NT2/D1 (cell line): ENCODE measurements around the gene SMG6.

Experiments used
- DNase-seq: peaks from one replicate; pipeline ENCODE4 v3.0.0-alpha.2; 2011; ENCODE audit warnings: low read depth, low spot score
- H3K27me3 ChIP-seq: 2 replicates; pipeline ENCODE4 v1.6.0; 2011; ENCODE audit warnings: mild to moderate bottlenecking; ENCODE audit not compliant: insufficient read length, insufficient read depth
- H3K36me3 ChIP-seq: 2 replicates; pipeline ENCODE4 v1.6.1; 2011; ENCODE audit warnings: mild to moderate bottlenecking, low read length, mixed read lengths; ENCODE audit not compliant: insufficient read depth, insufficient read length
- H3K4me1 ChIP-seq: 2 replicates; pipeline ENCODE4 v1.5.1; 2011; ENCODE audit not compliant: insufficient read depth, insufficient read length
- H3K4me3 ChIP-seq: 2 replicates; pipeline ENCODE4 v1.5.1; 2011; ENCODE audit warnings: low read depth; ENCODE audit not compliant: insufficient read length
- H3K9ac ChIP-seq: 2 replicates; pipeline ENCODE4 v1.6.0; 2011; ENCODE audit warnings: low read depth; ENCODE audit not compliant: insufficient read length
- H3K9me3 ChIP-seq: 2 replicates; pipeline ENCODE4 v1.5.1; 2011; ENCODE audit warnings: mild to moderate bottlenecking, low read length; ENCODE audit not compliant: insufficient read depth
- SUZ12 ChIP-seq: IDR thresholded peaks from 2 replicates; pipeline ENCODE4 v1.6.1; 2011; ENCODE audit not compliant: insufficient read length, insufficient read depth; ENCODE audit errors: extremely low read depth
- YY1 ChIP-seq: IDR thresholded peaks from 2 replicates; pipeline ENCODE4 v1.6.1; 2011; ENCODE audit not compliant: insufficient read length, insufficient read depth
- ZNF274 ChIP-seq: IDR thresholded peaks from 2 replicates; pipeline ENCODE4 v1.6.1; 2011; ENCODE audit warnings: mild to moderate bottlenecking, low read depth, low read length

The SMG6 gene

DNA sequence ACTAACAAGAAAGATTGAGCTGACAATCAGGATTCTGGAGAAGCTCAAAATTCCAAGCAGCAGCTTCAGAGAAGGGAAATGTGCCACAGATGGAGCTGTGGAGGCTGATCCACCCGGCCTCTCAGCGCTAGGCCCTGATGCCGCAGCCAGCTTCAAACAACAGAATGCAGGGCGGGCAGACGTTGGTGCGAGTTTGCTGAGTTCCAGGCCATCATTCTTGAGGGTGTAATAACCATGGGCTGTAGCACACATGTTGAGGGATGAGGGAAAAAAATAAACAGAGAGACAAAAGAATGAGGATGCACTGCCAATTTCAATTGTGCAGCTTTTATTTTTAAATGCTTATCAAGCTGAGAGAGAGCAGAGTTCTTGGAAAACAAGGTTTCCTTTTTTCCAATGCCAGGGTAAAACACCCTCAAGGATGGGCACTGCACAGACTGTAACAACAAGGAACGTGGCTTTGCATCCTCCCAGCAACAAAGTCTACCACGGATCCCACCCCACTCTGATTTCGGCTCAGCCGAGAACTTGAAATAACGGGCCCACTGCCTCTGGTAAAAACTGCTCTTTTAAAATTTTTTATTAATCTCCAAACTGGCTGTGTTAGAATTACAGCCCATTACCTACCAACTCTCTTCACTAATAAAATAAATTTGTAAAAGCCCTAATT is 90.2 kb downstream of the SMG6 start:
- Histone ChIP-seq H3K4me3 (no peak overlapping the region), H3K9ac (no peak overlapping the region)
- TF ChIP-seq YY1 = no peak
- no peak for TF ChIP-seq ZNF274
- TF ChIP-seq SUZ12 = no peak

DNA sequence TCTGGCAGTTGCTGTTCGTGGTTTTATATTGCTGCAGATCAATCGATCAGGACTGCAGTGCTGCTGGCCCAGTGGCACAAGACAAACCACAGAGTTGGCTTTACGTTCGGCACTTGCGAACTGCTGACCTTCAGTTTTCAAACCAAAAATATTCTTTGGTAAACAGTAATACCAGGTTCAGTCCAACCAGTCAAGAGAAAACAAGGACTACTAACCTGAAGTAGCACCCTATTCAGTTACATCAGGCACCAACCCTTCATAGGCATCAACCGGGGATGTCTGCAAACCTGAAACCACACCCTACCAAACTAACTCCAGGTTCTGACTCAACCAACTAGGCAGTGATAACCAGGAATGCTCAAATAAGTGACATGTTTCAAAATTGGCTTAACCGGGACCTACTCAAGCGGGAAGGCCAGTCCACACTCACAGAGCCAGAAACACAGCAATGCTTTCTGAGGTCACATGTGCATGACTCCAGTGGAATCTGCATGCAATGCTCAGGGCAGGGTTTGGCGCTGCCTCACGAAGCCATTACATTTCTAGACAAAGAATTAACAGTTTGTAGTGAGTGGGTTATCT is 91.1 kb downstream of the SMG6 start:
- Histone ChIP-seq H3K27me3 (no peaks in the 10 kb centered on the region), H3K36me3 (peaks cover 6% of the 10 kb centered on the region), H3K4me3 (no peak overlapping the region), H3K9ac (no peak overlapping the region), H3K4me1 (no peaks in the 10 kb centered on the region), H3K9me3 (no peaks in the 10 kb centered on the region)
- TF ChIP-seq ZNF274 (no peak), YY1 (no peak), SUZ12 (no peak)
- DNase-seq = no peak

More for the DNA sequence above, 90.2 kb downstream of the SMG6 start:
- H3K9me3 ChIP-seq = no peaks in the 10 kb centered on the region
- no peaks in the 10 kb centered on the region for H3K27me3 ChIP-seq
- H3K36me3 ChIP-seq = peaks cover 2% of the 10 kb centered on the region
- H3K4me1 ChIP-seq = no peaks in the 10 kb centered on the region
- no peak for DNase-seq

DNA sequence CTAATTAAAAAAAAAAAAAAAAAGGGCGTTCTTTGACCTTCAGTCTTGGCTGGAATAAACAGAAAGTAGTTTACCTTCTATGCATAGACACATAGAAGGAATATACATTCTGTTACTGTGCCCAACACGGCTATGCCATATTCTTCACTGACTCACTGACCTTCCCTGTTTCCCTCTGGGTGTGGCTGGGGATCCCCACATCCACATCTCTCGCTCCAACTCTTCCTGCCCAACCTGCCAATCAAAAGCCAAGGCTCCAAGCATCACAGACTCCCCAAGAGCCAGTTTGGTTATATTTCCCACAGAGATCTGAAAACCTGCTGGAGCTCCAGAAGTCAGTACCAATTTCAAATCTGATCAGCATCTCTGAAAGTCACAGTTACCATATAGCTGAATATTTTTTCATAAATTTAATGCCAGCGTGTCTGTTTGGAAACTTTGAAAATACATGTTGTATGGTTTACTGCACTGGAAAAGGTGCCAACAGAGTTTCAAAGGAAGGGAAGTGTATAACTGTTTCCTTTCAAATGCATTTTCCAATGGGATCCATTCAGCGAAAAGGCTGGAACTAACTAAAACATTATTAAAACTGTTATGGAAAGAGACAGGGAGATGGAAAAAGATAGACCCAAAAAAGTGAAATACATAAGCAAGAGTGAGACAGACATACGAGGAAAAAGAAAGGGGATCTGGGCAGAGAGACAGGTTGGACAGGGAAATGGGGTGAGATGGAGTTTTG is 91.8 kb downstream of the SMG6 start:
- DNase-seq = no peak
- no peak overlapping the region for H3K4me3 ChIP-seq
- H3K36me3 ChIP-seq = peaks cover 6% of the 10 kb centered on the region
- no peak for TF ChIP-seq SUZ12
- no peak for TF ChIP-seq ZNF274
- TF ChIP-seq YY1 = no peak
- H3K9me3 ChIP-seq = no peaks in the 10 kb centered on the region
- no peaks in the 10 kb centered on the region for H3K27me3 ChIP-seq
- no peak overlapping the region for H3K9ac ChIP-seq
- H3K4me1 ChIP-seq = no peaks in the 10 kb centered on the region

- Histone ChIP-seq H3K36me3 (peaks cover 6% of the 10 kb centered on the region), H3K4me1 (no peaks in the 10 kb centered on the region), H3K27me3 (no peaks in the 10 kb centered on the region), H3K9me3 (no peaks in the 10 kb centered on the region), H3K9ac (no peak overlapping the region), H3K4me3 (no peak overlapping the region)
- no peak for DNase-seq
- TF ChIP-seq SUZ12 (no peak), ZNF274 (no peak), YY1 (no peak)
Observed at GRCh38 chr17:2210726-2211125, 92.9 kb downstream of the SMG6 start.

- DNase-seq = no peak
- Histone ChIP-seq H3K36me3 (peaks cover 6% of the 10 kb centered on the region), H3K27me3 (no peaks in the 10 kb centered on the region), H3K9me3 (no peaks in the 10 kb centered on the region), H3K4me3 (no peak overlapping the region), H3K4me1 (no peaks in the 10 kb centered on the region), H3K9ac (no peak overlapping the region)
- TF ChIP-seq YY1 (no peak), ZNF274 (no peak), SUZ12 (no peak)
Observed at GRCh38 chr17:2207815-2208515, 95.6 kb downstream of the SMG6 start.

DNA sequence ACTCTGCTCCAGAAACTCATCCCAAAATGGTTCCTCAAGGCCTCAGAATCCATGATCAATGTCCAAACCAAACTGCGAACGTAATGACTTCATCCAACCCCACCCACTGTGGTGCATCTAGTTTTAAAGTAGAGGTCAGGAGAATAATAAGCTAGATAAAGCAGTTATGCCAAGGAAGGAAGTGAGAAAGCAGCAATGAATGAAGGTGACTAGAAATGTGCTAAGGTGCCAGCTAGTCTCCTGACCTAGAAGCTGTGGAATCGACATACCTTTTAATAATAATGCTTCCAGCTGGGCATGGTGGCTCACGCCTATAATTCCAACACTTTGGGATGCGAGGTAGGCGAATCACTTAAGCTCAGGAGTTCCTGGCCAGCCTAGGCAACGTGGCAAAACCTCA is 99.2 kb downstream of the SMG6 start:
- Histone ChIP-seq H3K9ac (no peak overlapping the region), H3K36me3 (peaks cover 3% of the 10 kb centered on the region), H3K9me3 (no peaks in the 10 kb centered on the region), H3K4me3 (no peak overlapping the region), H3K27me3 (no peaks in the 10 kb centered on the region), H3K4me1 (no peaks in the 10 kb centered on the region)
- TF ChIP-seq YY1 (no peak), SUZ12 (no peak), ZNF274 (no peak)
- no peak for DNase-seq

GRCh38 chr17:2203818-2204217 is 99.8 kb downstream of the SMG6 start:
- Histone ChIP-seq H3K9me3 (no peaks in the 10 kb centered on the region), H3K9ac (no peak overlapping the region), H3K4me1 (no peaks in the 10 kb centered on the region), H3K36me3 (peaks cover 3% of the 10 kb centered on the region), H3K4me3 (no peak overlapping the region), H3K27me3 (no peaks in the 10 kb centered on the region)
- no peak for DNase-seq
- no peak for TF ChIP-seq SUZ12
- no peak for TF ChIP-seq YY1
- no peak for TF ChIP-seq ZNF274
